Measurements from ENCODE around the gene SLC6A20. TPM values are rescaled to one million over a fixed set of nuclear protein-coding genes. Genes with fewer than 3 reads are reported as not detected.
A peak's percentile ranks its signal among the peaks of the same experiment; 100 is the strongest.

SLC6A20 gene
- total RNA-seq, 8 experiments from 2014 or later, result 0.05 to 7.2 (median 0.34) TPM

GRCh38 chr3:45774581-45775521, 21.5 kb downstream of the SLC6A20 start:
- H3K27ac ChIP-seq, result no peak overlapping the region
- 0 to 89% (median 59%) methylated on average over 1 to 6 of the region's 8 CpGs; no CpG with 5 or more reads in 2 of the 10 experiments for WGBS, 10 experiments
- no peaks in the 10 kb centered on the region for H3K4me1 ChIP-seq (replicated peaks in 1 of 2)
- H3K4me3 ChIP-seq, result no peak overlapping the region
- in situ Hi-C loops (cut with MboI; ENCODE audit: low pct_unique_long_range_greater_than_20kb in 2 of 9, low sequenced_read_pairs in 9 of 9, unreplicated experiment in 9 of 9), result loop anchor here in 3 of 9 experiments (25.0 kb wide), 2 partner anchors 137 to 162 kb away; partner anchors contain the start of gene CXCR6 (in 1 of the 3)
- ATAC-seq (replicated peaks in 6 of 8), result peak in 1 of 8 experiments; percentile 53

- H3K4me1 ChIP-seq (replicated peaks in 1 of 2), result no peaks in the 10 kb centered on the region
- peak in 1 of 8 experiments; percentile 32 for ATAC-seq (replicated peaks in 6 of 8)
- no peak overlapping the region for H3K4me3 ChIP-seq
- in situ Hi-C loops (cut with MboI; ENCODE audit: low pct_unique_long_range_greater_than_20kb in 2 of 9, low sequenced_read_pairs in 9 of 9, unreplicated experiment in 9 of 9), result loop anchor here in 3 of 9 experiments (25.0 kb wide), 2 partner anchors 138 to 163 kb away; partner anchors contain the start of gene CXCR6 (in 1 of the 3)
- 0 to 81% (median 64%) methylated on average over 1 to 6 of the region's 7 CpGs; no CpG with 5 or more reads in 2 of the 10 experiments for WGBS, 10 experiments
- no peak overlapping the region for H3K27ac ChIP-seq
Observed at GRCh38 chr3:45773714-45774449, 22.5 kb downstream of the SLC6A20 start.

- no peak overlapping the region for H3K4me3 ChIP-seq
- no peak overlapping the region for H3K27ac ChIP-seq
- H3K4me1 ChIP-seq (replicated peaks in 1 of 2), result no peaks in the 10 kb centered on the region
- no peak for ATAC-seq (replicated peaks in 6 of 8)
- 55 to 98% (median 86%) methylated on average over 3 to 5 of the region's 5 CpGs; no CpG with 5 or more reads in 1 of the 10 experiments for WGBS, 10 experiments
- in situ Hi-C loops (cut with MboI; ENCODE audit: low pct_unique_long_range_greater_than_20kb in 2 of 9, low sequenced_read_pairs in 9 of 9, unreplicated experiment in 9 of 9), result loop anchor here in 3 of 9 experiments (25.0 kb wide), 2 partner anchors 139 to 164 kb away; partner anchors contain the start of gene CXCR6 (in 1 of the 3)
Observed at GRCh38 chr3:45773072-45773471, 23.3 kb downstream of the SLC6A20 start.

- 45 to 100% (median 88%) methylated on average over 1 to 10 of the region's 16 CpGs; no CpG with 5 or more reads in 2 of the 10 experiments for WGBS, 10 experiments
- Histone ChIP-seq H3K4me1 (replicated peaks in 1 of 2) (no peaks in the 10 kb centered on the region), H3K27ac (no peak overlapping the region), H3K4me3 (no peak overlapping the region)
- ATAC-seq (replicated peaks in 6 of 8), result no peak
- in situ Hi-C loops (cut with MboI; ENCODE audit: low pct_unique_long_range_greater_than_20kb in 2 of 9, low sequenced_read_pairs in 9 of 9, unreplicated experiment in 9 of 9), result loop anchor here in 3 of 9 experiments (25.0 kb wide), 2 partner anchors 140 to 165 kb away; partner anchors contain the start of gene CXCR6 (in 1 of the 3)
Observed at GRCh38 chr3:45772341-45773035, 23.8 kb downstream of the SLC6A20 start.

GRCh38 chr3:45771831-45772230, 24.5 kb downstream of the SLC6A20 start:
- Histone ChIP-seq H3K27ac (no peak overlapping the region), H3K4me1 (replicated peaks in 1 of 2) (no peaks in the 10 kb centered on the region), H3K4me3 (no peak overlapping the region)
- 80 to 100% methylated on average over 1 of the region's 5 CpGs; no CpG with 5 or more reads in 8 of the 10 experiments for WGBS, 10 experiments
- in situ Hi-C loops (cut with MboI; ENCODE audit: low pct_unique_long_range_greater_than_20kb in 2 of 9, low sequenced_read_pairs in 9 of 9, unreplicated experiment in 9 of 9), result loop anchor here in 3 of 9 experiments (25.0 kb wide), 2 partner anchors 140 to 165 kb away; partner anchors contain the start of gene CXCR6 (in 1 of the 3)
- no peak for ATAC-seq (replicated peaks in 6 of 8)

- in situ Hi-C loops (cut with MboI; ENCODE audit: low pct_unique_long_range_greater_than_20kb in 2 of 9, low sequenced_read_pairs in 9 of 9, unreplicated experiment in 9 of 9), result loop anchor here in 3 of 9 experiments (25.0 kb wide), 2 partner anchors 141 to 166 kb away; partner anchors contain the start of gene CXCR6 (in 1 of the 3)
- no peak for ATAC-seq (replicated peaks in 6 of 8)
Observed at GRCh38 chr3:45771166-45771775, 25.1 kb downstream of the SLC6A20 start.

GRCh38 chr3:45765958-45766357, 30.4 kb downstream of the SLC6A20 start:
- Histone ChIP-seq H3K27ac (no peak overlapping the region), H3K4me3 (no peak overlapping the region), H3K4me1 (replicated peaks in 1 of 2) (no peaks in the 10 kb centered on the region)
- peak in 1 of 8 experiments; percentile 62 for ATAC-seq (replicated peaks in 6 of 8)
- 70 to 100% (median 88%) methylated on average over 1 to 6 of the region's 8 CpGs; no CpG with 5 or more reads in 4 of the 10 experiments for WGBS, 10 experiments
- in situ Hi-C loops (cut with MboI; ENCODE audit: low pct_unique_long_range_greater_than_20kb in 2 of 9, low sequenced_read_pairs in 9 of 9, unreplicated experiment in 9 of 9), result loop anchor here in 4 of 9 experiments (10.0 to 25.0 kb wide), 3 partner anchors 146 to 171 kb away; partner anchors contain the start of gene CXCR6 (in 1 of the 4)

More at GRCh38 chr3:45771166-45771775, 25.1 kb downstream of the SLC6A20 start:
- WGBS, 10 experiments, result 41 to 100% (median 88%) methylated on average over 1 to 7 of the region's 9 CpGs; no CpG with 5 or more reads in 4 of the 10 experiments
- Histone ChIP-seq H3K27ac (no peak overlapping the region), H3K4me3 (no peak overlapping the region), H3K4me1 (replicated peaks in 1 of 2) (no peaks in the 10 kb centered on the region)

- no peak for ATAC-seq (replicated peaks in 6 of 8)
- Histone ChIP-seq H3K4me3 (no peak overlapping the region), H3K27ac (no peak overlapping the region), H3K4me1 (replicated peaks in 1 of 2) (no peaks in the 10 kb centered on the region)
- WGBS, 10 experiments, result 82 to 100% (median 100%) methylated on average over 1 to 2 of the region's 9 CpGs; no CpG with 5 or more reads in 7 of the 10 experiments
- in situ Hi-C loops (cut with MboI; ENCODE audit: low pct_unique_long_range_greater_than_20kb in 2 of 9, low sequenced_read_pairs in 9 of 9, unreplicated experiment in 9 of 9), result loop anchor here in 4 of 9 experiments (10.0 to 25.0 kb wide), 3 partner anchors 147 to 172 kb away; partner anchors contain the start of gene CXCR6 (in 1 of the 4)
Observed at GRCh38 chr3:45765266-45765851, 31.0 kb downstream of the SLC6A20 start.

- WGBS, 10 experiments, result 40 to 100% (median 100%) methylated on average over 1 to 2 of the region's 5 CpGs; no CpG with 5 or more reads in 5 of the 10 experiments
- no peak overlapping the region for H3K27ac ChIP-seq
- no peak overlapping the region for H3K4me3 ChIP-seq
- in situ Hi-C loops (cut with MboI; ENCODE audit: low pct_unique_long_range_greater_than_20kb in 2 of 9, low sequenced_read_pairs in 9 of 9, unreplicated experiment in 9 of 9), result loop anchor here in 4 of 9 experiments (10.0 to 25.0 kb wide), 3 partner anchors 149 to 174 kb away; partner anchors contain the start of gene CXCR6 (in 1 of the 4)
- no peaks in the 10 kb centered on the region for H3K4me1 ChIP-seq (replicated peaks in 1 of 2)
- peak in 2 of 8 experiments; percentile 43 to 73 for ATAC-seq (replicated peaks in 6 of 8)
Observed at GRCh38 chr3:45763303-45763675, 33.0 kb downstream of the SLC6A20 start.

- Histone ChIP-seq H3K4me1 (replicated peaks in 1 of 2) (no peaks in the 10 kb centered on the region), H3K27ac (no peak overlapping the region), H3K4me3 (no peak overlapping the region)
- WGBS, 10 experiments, result 80 to 100% (median 95%) methylated on average over 1 to 13 of the region's 19 CpGs; no CpG with 5 or more reads in 2 of the 10 experiments
- in situ Hi-C loops (cut with MboI; ENCODE audit: low pct_unique_long_range_greater_than_20kb in 2 of 9, low sequenced_read_pairs in 9 of 9, unreplicated experiment in 9 of 9), result loop anchor here in 4 of 9 experiments (10.0 to 25.0 kb wide), 3 partner anchors 150 to 175 kb away; partner anchors contain the start of gene CXCR6 (in 1 of the 4)
- no peak for ATAC-seq (replicated peaks in 6 of 8)
Observed at GRCh38 chr3:45762647-45763302, 33.6 kb downstream of the SLC6A20 start.

Measured in motor neuron (in vitro differentiated cells).